Uterus (tissue), 2 donors: ENCODE data around the gene RBM45.

ENCODE experiments used
- POLR2A ChIP-seq, 2 donors: fragments of 450-650 bp; IDR thresholded peaks; one replicate each; pipeline ENCODE4 v1.6.1; 2016; ENCODE audit warnings: antibody characterized with exemption in 2 of 2, mild to moderate bottlenecking in 1 of 2, moderate library complexity in 1 of 2
- TF ChIP-seq, protein P1 (sequence below), 4 experiments: fragments of 200-600 bp in 2 of 4; fragments of 450-650 bp in 2 of 4; sonication (generic) in 2 of 4; IDR thresholded peaks; one replicate each; pipeline ENCODE4 v1.5.1; 2016 to 2019; ENCODE audit warnings: antibody characterized with exemption in 4 of 4, mild to moderate bottlenecking in 2 of 4, moderate library complexity in 1 of 4

- TF ChIP-seq, protein P1, sequence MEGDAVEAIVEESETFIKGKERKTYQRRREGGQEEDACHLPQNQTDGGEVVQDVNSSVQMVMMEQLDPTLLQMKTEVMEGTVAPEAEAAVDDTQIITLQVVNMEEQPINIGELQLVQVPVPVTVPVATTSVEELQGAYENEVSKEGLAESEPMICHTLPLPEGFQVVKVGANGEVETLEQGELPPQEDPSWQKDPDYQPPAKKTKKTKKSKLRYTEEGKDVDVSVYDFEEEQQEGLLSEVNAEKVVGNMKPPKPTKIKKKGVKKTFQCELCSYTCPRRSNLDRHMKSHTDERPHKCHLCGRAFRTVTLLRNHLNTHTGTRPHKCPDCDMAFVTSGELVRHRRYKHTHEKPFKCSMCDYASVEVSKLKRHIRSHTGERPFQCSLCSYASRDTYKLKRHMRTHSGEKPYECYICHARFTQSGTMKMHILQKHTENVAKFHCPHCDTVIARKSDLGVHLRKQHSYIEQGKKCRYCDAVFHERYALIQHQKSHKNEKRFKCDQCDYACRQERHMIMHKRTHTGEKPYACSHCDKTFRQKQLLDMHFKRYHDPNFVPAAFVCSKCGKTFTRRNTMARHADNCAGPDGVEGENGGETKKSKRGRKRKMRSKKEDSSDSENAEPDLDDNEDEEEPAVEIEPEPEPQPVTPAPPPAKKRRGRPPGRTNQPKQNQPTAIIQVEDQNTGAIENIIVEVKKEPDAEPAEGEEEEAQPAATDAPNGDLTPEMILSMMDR (IDR thresholded peaks at IDR 0.05) = no peak
- no peak for TF ChIP-seq POLR2A (IDR thresholded peaks at IDR 0.05)
Observed at GRCh38 chr2:178076130-178076529, 36.1 kb upstream of the RBM45 start.
